ENCODE results near the gene INPP4B. TPM values are rescaled to one million over a fixed set of nuclear protein-coding genes. Genes with fewer than 3 reads are reported as not detected.
A peak's percentile ranks its signal among the peaks of the same experiment; 100 is the strongest.

The INPP4B gene
- total RNA-seq, 4 donors from 2014 or later = 29.4 to 51.5 (median 35.3) TPM

DNA sequence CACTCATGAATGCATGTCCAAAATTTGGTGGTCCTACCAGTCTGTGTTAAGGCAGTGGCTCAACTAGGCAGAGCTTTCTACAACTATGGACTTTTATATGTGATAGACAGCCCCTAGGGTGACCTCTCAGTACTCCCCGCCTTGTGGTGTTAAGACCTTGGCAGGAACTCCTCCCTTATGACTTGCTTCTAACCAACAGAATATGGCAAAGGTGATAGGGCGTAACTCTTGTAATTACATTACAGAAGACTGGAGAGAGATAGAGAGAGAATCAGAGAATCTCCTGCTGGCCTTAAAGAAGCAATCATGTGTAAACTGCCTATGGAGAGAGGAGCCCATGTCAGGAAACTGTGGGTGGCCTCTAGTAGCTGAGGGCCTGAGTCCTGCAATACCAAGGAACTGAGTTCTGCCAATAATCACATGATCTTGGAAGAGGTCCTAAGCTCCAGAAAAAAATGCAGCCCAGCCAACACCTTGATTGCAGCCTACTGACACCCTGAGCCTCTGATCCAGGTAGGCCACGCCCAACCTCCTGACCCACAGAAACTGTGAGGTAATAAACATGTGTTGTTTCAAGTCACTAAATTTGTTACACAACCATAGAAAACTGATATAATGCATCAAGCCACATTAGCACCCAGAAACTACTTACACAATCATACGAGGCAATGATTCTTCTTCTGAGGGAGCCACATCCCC lies 68.9 kb downstream of the INPP4B start:
- DNase-seq = no peak
- no peaks in the 10 kb centered on the region for H3K27me3 ChIP-seq
- H3K36me3 ChIP-seq = no peaks in the 10 kb centered on the region
- H3K4me1 ChIP-seq = no peaks in the 10 kb centered on the region
- TF ChIP-seq, protein P1, sequence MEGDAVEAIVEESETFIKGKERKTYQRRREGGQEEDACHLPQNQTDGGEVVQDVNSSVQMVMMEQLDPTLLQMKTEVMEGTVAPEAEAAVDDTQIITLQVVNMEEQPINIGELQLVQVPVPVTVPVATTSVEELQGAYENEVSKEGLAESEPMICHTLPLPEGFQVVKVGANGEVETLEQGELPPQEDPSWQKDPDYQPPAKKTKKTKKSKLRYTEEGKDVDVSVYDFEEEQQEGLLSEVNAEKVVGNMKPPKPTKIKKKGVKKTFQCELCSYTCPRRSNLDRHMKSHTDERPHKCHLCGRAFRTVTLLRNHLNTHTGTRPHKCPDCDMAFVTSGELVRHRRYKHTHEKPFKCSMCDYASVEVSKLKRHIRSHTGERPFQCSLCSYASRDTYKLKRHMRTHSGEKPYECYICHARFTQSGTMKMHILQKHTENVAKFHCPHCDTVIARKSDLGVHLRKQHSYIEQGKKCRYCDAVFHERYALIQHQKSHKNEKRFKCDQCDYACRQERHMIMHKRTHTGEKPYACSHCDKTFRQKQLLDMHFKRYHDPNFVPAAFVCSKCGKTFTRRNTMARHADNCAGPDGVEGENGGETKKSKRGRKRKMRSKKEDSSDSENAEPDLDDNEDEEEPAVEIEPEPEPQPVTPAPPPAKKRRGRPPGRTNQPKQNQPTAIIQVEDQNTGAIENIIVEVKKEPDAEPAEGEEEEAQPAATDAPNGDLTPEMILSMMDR (IDR thresholded peaks at IDR 0.05) = no peak
- TF ChIP-seq POLR2A (IDR thresholded peaks at IDR 0.05) = no peak
- H3K9me3 ChIP-seq = no peaks in the 10 kb centered on the region
- H3K4me3 ChIP-seq = no peak overlapping the region
- intact Hi-C loops (cut with DNase I; ENCODE audit: low total_unique reads) = no loop called here
- no peak overlapping the region for H3K27ac ChIP-seq

DNA sequence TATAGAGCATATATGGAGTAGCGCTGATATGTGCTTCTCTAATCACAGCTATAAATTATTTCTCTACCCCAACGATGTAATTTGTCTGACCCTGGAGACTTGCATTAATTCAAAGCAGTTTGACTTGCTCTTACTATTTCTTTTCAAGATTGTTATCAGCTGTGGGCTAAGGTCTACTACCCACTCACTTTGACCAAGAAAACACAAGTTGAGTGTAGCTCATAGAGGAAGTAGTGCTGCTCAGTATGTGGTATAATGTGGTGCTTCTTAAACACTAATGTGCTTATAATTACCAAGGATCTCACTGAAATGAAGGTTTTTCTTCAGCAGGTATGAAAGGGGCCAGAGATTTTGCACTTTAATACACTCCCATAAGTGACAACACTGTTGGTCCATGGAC lies 70.1 kb downstream of the INPP4B start:
- H3K9me3 ChIP-seq = no peaks in the 10 kb centered on the region
- no peaks in the 10 kb centered on the region for H3K36me3 ChIP-seq
- intact Hi-C loops (cut with DNase I; ENCODE audit: low total_unique reads) = no loop called here
- no peaks in the 10 kb centered on the region for H3K27me3 ChIP-seq
- no peak for DNase-seq
- no peak overlapping the region for H3K27ac ChIP-seq
- no peaks in the 10 kb centered on the region for H3K4me1 ChIP-seq
- TF ChIP-seq, protein P1 (IDR thresholded peaks at IDR 0.05) = no peak
- TF ChIP-seq POLR2A (IDR thresholded peaks at IDR 0.05) = no peak
- no peak overlapping the region for H3K4me3 ChIP-seq

DNA sequence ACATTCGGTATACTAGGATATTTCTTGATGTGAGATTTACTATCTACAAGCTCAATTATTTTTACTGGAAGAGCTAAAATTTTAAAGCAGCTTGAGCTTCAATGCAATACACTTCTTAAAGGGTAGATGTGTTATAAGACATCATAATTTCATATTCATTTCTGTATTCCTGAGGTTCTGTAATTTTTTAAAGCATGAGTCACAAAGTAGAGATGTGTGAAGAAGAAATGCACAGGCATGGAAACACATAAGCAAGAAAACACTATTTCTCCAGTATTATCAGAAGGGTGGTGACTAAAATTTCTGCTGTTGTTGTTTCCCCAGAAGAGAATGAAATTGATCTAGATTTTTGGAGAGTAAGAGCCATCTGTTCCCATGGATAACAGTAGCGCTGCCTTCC lies 72.6 kb downstream of the INPP4B start:
- no peaks in the 10 kb centered on the region for H3K36me3 ChIP-seq
- no peaks in the 10 kb centered on the region for H3K9me3 ChIP-seq
- TF ChIP-seq POLR2A (IDR thresholded peaks at IDR 0.05) = no peak
- TF ChIP-seq, protein P1 (IDR thresholded peaks at IDR 0.05) = no peak
- no peak overlapping the region for H3K4me3 ChIP-seq
- no peak for DNase-seq
- intact Hi-C loops (cut with DNase I; ENCODE audit: low total_unique reads) = no loop called here
- H3K4me1 ChIP-seq = no peaks in the 10 kb centered on the region
- no peak overlapping the region for H3K27ac ChIP-seq
- H3K27me3 ChIP-seq = no peaks in the 10 kb centered on the region

DNA sequence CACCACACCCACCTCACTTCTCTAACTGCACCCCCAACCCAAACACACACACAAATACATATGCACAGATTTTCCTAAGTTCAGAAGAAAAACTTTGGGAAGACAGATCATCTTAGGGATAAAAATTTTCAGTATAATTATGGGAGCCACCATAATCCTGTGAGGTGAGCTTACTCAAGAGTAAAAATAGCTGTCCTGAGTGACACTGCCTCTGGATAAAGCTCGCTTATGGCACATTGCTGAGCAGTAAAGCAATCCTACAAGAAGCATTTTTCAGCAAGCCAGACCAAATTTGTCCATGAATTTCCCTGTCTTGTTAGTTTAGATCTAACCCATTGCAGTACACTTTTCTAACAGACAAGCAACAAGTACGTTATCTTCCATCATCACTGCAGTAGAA lies 83.8 kb downstream of the INPP4B start:
- no peak for DNase-seq
- TF ChIP-seq POLR2A (IDR thresholded peaks at IDR 0.05) = no peak
- TF ChIP-seq, protein P1 (IDR thresholded peaks at IDR 0.05) = no peak
- Histone ChIP-seq H3K9me3 (no peaks in the 10 kb centered on the region), H3K36me3 (no peaks in the 10 kb centered on the region), H3K4me1 (no peaks in the 10 kb centered on the region), H3K27me3 (no peaks in the 10 kb centered on the region), H3K4me3 (no peak overlapping the region), H3K27ac (no peak overlapping the region)
- intact Hi-C loops (cut with DNase I; ENCODE audit: low total_unique reads) = no loop called here

DNA sequence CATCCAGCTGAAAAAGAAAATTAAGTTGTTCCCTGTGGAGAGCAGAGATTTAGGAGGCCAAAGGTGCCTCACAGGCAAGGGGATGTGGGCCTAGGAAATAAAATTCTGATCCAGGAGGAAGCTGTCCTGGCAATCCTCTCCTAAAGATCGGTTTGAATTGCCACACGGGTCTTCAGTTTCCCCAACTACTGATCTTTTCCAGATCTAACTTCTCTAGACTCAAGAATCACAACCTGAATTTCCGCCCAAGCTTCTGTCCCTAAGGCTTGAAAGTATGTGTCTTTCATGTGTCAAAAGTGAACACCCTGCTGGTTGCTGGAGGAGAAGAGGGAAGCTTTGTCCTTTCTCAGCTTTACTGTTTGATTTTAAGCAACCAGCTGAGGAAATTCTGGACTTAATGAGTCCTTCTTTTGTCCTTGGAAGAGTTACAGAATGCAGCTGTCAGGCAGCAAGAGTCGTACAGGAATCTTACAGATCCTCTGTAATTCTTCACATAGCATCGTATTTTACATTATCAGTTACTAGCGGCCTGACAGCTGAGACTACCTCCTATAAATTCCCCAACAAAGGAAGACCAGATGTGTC lies 93.8 kb downstream of the INPP4B start:
- H3K36me3 ChIP-seq = no peaks in the 10 kb centered on the region
- H3K27me3 ChIP-seq = no peaks in the 10 kb centered on the region
- H3K27ac ChIP-seq = peak overlapping the region; percentile 11 to 53
- no peaks in the 10 kb centered on the region for H3K9me3 ChIP-seq
- no peak for DNase-seq
- H3K4me1 ChIP-seq = no peaks in the 10 kb centered on the region
- no peak for TF ChIP-seq POLR2A (IDR thresholded peaks at IDR 0.05)
- TF ChIP-seq, protein P1 (IDR thresholded peaks at IDR 0.05) = no peak
- H3K4me3 ChIP-seq = no peak overlapping the region
- intact Hi-C loops (cut with DNase I; ENCODE audit: low total_unique reads) = no loop called here

Measured in uterus (tissue), 4 donors.